DMS153 (cell line): Measurements from ENCODE around the gene HTD2.

Experiments
- DNase-seq: peaks from one replicate; lab custom pipeline; 2025; lab: John Stamatoyannopoulos, UW

Gene HTD2

GRCh38 chr3:58292866-58293265 is 13.5 kb upstream of the HTD2 start:
- no peak for DNase-seq

DNA sequence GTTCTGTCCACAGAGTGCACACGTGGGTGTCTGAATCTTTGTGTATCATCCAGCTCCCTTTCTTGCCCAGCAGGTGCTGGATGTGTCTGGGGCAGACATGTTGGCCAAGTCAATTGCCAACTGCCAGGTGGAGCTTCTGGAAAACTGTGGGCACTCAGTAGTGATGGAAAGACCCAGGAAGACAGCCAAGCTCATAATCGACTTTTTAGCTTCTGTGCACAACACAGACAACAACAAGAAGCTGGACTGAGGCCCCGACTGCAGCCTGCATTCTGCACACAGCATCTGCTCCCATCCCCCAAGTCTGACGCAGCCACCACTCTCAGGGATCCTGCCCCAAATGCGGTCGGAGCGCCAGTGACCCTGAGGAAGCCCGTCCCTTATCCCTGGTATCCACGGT is 12.8 kb upstream of the HTD2 start:
- no peak for DNase-seq

DNA sequence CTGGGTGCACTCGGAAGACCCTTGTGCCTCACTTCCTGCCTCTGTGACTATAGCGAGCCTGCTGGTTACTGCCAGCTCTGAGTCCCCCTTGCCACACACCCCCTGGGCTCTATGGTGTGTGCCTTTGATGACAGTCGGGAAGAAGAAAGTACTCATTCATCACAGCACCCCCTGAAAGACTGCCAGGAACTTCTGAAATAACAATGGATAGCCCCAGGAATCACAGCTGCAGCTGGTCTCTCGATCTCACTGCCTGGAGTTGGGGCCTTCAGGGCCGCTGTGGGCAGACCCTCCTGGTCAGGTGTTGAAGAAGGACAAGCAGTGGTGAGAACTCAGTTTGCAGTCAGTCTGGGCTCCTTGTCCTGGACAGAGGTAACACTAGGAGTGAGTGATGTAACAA is 10.1 kb upstream of the HTD2 start:
- no peak for DNase-seq

DNA sequence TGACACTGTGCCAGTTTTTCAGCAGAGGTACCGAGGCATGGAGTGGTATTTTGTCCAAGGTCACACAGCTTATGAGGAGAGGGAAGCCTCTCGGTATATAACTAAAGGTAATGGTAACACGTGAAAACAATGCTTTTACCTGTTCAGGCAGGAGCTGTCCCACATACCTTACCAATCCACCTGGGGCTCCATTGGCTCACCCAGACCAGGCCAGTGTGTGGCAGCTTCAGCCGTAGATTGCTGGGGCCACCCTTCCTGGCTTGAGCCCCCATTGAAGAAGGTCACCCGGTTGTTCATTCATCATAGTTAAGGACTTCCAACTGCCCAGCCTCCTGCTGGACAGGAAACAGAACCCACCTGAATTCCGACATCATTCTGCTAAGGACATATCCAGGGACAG is 9.5 kb upstream of the HTD2 start:
- DNase-seq = no peak

- DNase-seq = no peak
Observed at GRCh38 chr3:58298190-58298589, 8.1 kb upstream of the HTD2 start.

GRCh38 chr3:58299075-58299474 is 7.2 kb upstream of the HTD2 start:
- no peak for DNase-seq

- no peak for DNase-seq
Observed at GRCh38 chr3:58299839-58300516, 6.3 kb upstream of the HTD2 start.

GRCh38 chr3:58307639-58308215 is 1.4 kb downstream of the HTD2 start:
- DNase-seq = no peak

- no peak for DNase-seq
Observed at GRCh38 chr3:58308728-58309127, 2.4 kb downstream of the HTD2 start.

- DNase-seq = no peak
Observed at GRCh38 chr3:58317811-58318210, 11.5 kb downstream of the HTD2 start.

- DNase-seq = no peak
Observed at GRCh38 chr3:58321791-58322190, 15.5 kb downstream of the HTD2 start.

DNA sequence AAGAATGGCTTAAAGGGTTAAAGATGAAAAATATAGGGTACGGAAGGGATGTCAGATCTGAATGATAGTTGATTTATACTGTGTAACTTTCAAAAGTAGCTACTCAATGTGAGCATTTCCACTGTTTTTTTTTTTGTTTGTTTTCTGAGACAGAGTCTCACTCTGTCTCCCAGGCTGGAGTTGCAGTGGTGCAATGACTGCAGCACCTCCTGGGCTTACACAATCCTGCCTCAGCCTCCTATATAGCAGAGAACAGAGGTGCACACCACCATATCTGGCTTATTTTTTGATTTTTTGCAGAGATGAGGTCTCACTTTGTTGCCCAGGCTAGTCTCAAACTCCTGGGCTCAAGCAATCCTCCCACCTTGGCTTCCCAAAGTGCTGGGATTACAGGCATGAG is 16.5 kb downstream of the HTD2 start:
- DNase-seq = no peak

GRCh38 chr3:58323529-58324390 is 17.4 kb downstream of the HTD2 start:
- no peak for DNase-seq

DNA sequence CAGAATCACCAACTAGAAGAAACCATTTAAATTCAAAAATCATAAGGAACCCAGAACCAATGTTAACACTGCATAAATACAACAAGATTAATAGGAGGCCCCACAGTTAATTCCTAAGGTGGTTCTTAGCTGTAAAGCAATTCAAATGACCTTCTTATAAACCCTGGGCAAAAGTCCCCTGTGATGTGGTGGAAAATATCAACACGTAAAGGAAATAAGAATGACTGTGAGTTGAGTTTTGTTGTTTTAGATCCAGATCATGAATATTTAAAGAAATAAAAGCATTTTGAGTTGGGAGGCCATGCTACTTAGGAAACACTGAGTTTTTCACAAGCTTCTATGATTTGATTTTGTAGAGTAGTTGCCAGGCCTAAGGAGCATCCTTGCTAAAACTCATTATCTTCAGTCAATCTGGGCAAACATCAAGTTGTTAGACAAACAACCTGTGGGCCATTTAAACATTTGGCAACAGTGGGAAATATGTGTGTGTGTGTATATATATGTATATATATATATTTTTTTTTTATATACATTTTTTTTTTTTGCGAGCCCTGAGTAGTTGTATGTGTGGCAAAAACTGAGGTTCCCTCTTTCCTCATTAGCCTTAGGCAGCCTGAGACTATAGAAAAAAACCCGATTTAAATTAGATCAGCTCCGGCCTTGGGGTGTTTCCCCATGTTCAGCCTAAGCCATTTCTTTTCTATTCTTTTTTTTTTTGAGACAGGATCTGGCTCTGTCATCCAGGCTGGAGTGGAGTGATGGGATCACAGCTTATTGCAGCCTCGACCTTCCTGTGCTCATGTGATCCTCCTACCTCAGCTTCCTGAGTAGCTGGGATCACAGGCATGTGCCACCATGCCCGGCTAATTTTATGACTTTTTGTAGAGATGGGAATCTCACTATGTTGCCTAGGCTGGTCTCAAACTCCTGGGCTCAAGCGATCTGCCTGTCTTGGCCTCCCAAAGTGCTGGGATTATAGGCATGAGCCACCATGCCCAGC is 18.4 kb downstream of the HTD2 start:
- DNase-seq = no peak

- DNase-seq = no peak
Observed at GRCh38 chr3:58325525-58325992, 19.2 kb downstream of the HTD2 start.

GRCh38 chr3:58326267-58326900 is 20.1 kb downstream of the HTD2 start:
- DNase-seq = no peak

DNA sequence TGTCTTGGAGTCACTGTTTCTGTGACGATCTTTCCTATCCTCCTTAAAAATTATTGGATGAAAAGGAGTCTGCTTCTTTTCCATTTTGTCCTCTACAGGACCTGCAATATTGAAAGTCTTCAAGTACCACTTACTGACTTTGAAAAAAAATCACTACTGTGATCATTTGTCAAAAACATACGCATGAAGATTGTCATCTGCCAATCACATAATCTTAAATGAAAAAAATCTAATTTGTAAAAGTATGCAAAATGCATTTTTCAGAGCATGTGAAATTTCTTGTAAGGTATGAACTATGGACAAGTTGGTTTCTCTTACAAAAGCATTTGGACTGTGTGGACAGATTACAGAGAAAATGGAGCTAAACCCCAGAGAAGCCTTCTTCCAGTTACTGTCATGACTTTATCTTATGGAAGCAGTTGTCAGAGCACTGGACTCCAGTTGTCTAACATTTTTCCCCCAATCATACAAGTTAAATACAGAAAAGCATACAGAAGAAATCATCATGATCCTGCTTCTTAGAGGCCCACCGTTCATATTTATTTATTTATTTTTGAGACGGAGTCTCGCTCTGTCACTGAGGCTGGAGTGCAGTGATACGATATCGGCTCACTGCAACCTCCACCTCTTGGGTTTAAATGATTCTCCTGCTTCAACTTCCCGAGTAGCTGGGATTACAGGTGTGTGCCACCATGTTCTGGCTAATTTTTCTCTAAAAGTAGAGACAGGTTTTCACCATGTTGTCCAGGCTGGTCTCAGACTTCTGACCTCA is 23.0 kb downstream of the HTD2 start:
- DNase-seq = no peak

DNA sequence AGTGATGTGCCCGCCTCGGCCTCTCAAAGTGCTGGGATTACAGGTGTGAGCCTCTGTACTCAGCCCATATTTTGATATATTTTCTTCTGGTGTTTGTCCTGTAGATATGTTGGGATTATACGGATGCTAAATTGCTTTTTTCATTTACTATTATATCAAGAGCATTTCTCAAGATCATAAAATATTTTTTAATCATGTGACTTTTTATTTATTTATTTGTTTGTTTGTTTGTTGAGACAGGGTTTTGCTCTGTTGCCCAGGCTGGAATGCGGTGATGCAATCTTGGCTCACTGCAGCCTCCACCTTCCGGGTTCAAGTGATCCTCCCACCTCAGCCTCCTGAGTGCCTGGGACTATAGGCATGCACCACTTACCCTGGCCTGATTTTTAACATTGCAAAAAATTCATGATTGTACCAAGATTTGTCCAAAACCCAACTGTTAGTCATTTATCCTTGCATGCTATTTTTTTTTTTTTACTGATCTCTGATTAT is 23.6 kb downstream of the HTD2 start:
- DNase-seq = no peak

DNA sequence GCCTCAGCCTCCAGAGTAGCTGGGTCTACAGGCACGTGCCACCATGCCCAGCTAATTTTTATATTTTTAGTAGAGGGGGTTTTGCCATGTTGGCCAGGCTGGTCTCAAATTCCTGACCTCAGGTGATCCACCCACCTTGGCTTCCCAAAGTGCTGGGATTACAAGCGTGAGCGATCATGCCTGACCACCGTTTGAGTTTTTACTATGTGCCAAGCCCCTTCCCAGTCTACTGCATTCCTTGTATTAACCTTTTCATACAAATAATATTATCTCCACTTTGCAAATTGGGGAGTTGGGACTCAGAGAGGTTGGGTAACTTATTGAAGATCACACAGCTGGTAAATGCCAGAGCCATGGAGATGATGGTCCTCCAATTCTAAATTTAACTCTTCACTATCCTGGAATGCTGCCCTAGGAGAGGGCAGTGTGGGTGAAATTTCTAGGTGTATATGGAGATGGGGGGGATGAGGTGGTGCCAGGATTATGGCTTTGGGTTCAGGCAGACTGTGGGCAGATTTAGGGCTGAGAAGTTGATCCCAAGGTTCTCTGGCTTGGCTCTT is 25.4 kb downstream of the HTD2 start:
- no peak for DNase-seq

DNA sequence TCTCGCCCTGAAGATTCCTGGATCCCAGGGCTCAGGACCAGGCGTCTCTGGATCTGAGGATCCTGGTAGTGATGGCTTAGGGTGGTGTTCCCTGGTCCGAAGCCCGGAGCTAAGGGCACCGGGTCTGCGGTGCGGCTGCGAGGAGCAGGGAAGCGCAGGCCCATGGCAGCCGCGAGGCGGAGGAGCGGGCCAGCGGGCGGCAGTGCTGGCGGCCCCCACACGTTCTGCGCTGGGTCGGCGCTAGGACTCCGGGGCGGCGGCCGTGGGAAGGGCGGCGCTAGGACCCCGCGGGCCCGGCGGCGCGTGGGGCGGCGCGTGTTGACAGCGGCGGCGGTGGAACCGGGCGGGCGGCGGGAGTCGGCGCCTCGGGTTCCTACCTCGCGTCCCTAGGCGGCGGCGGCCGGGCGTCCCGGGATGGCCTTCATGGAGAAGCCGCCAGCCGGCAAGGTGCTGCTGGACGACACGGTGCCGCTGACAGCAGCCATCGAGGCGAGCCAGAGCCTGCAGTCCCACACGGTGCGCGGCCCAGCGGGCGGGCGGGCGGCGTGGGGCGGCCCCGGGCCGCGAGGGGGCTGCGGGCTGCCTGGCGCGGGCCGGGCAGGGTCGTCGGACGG is 26.4 kb downstream of the HTD2 start, which contains the start of gene PXK:
PXK (plus strand) TSS at position 318 of the 614 bp plus-strand sequence; CDS start at position 415, 97 bp downstream.
- no peak for DNase-seq
